HEK293T (cell line): Measurements from ENCODE around the gene RANBP3L.
"Not testable (repeated sequence)": the region's sequence is repeated elsewhere in the genome, so short reads cannot be mapped to it uniquely, and the experiment has no call there.

Source experiments
- CTCF ChIA-PET: fragments of 350-600 bp; formaldehyde crosslinking; extraction: SDS; loops from one replicate; lab custom pipeline; 2021; ENCODE audit warnings: antibody characterized with exemption, inconsistent platforms; lab: Yijun Ruan, JAX
- POLR2A ChIA-PET: fragments of 350-600 bp; formaldehyde crosslinking; extraction: SDS; loops from one replicate; lab custom pipeline; 2020; ENCODE audit warnings: antibody characterized with exemption, inconsistent platforms; lab: Yijun Ruan, JAX
- DNase-seq: peaks from one replicate; pipeline ENCODE4 v3.0.0; 2012; ENCODE audit warnings: mixed read lengths; ENCODE audit errors: extremely low spot score
- ARNT ChIP-seq: fragments of 450-650 bp; IDR thresholded peaks from 2 replicates; pipeline ENCODE4 v1.6.1; 2017; ENCODE audit warnings: mild to moderate bottlenecking
- BHLHE40 ChIP-seq: fragments of 450-650 bp; IDR thresholded peaks from 2 replicates; pipeline ENCODE4 v1.6.1; 2016; ENCODE audit warnings: mild to moderate bottlenecking, moderate library complexity, borderline replicate concordance
- CTBP1 ChIP-seq: fragments of 450-650 bp; IDR thresholded peaks from 2 replicates; pipeline ENCODE4 v1.6.1; 2016; ENCODE audit warnings: borderline replicate concordance
- ELF4 ChIP-seq: fragments of 450-650 bp; IDR thresholded peaks from 2 replicates; pipeline ENCODE4 v1.6.1; 2017; ENCODE audit warnings: antibody characterized with exemption
- FOXA1 ChIP-seq: fragments of 450-650 bp; IDR thresholded peaks from 2 replicates; pipeline ENCODE4 v1.6.1; 2016; ENCODE audit warnings: mild to moderate bottlenecking
- FOXK2 ChIP-seq: fragments of 450-650 bp; IDR thresholded peaks from 2 replicates; pipeline ENCODE4 v1.6.1; 2016; ENCODE audit warnings: mild to moderate bottlenecking
- FOXM1 ChIP-seq: fragments of 450-650 bp; IDR thresholded peaks from 2 replicates; pipeline ENCODE4 v1.6.1; 2017; ENCODE audit warnings: mild to moderate bottlenecking, borderline replicate concordance
- HDGF ChIP-seq: fragments of 450-650 bp; IDR thresholded peaks from 2 replicates; pipeline ENCODE4 v1.6.1; 2017; ENCODE audit warnings: antibody characterized with exemption, borderline replicate concordance
- L3MBTL2 ChIP-seq: fragments of 450-650 bp; conservative IDR thresholded peaks from 2 replicates; pipeline ENCODE4 v1.6.1; 2016; ENCODE audit warnings: mild to moderate bottlenecking
- LEF1 ChIP-seq: fragments of 450-650 bp; IDR thresholded peaks from 2 replicates; pipeline ENCODE4 v1.6.1; 2017; ENCODE audit warnings: mild to moderate bottlenecking, borderline replicate concordance
- NFRKB ChIP-seq: fragments of 450-650 bp; IDR thresholded peaks from 2 replicates; pipeline ENCODE4 v1.6.1; 2016; ENCODE audit warnings: mild to moderate bottlenecking, moderate library complexity
- SP1 ChIP-seq: fragments of 450-650 bp; IDR thresholded peaks from 2 replicates; pipeline ENCODE4 v1.6.1; 2017
- SUZ12 ChIP-seq: fragments of 450-650 bp; IDR thresholded peaks from 2 replicates; pipeline ENCODE4 v1.6.1; 2016; ENCODE audit warnings: mild to moderate bottlenecking
- TARDBP ChIP-seq: fragments of 450-650 bp; IDR thresholded peaks from 2 replicates; pipeline ENCODE4 v1.6.1; 2016
- ZNF384 ChIP-seq: fragments of 450-650 bp; IDR thresholded peaks from 2 replicates; pipeline ENCODE4 v1.6.1; 2016
- TF ChIP-seq, protein P1 (sequence below): fragments of 450-650 bp; IDR thresholded peaks from 2 replicates; pipeline ENCODE4 v1.6.1; 2016

The RANBP3L gene

DNA sequence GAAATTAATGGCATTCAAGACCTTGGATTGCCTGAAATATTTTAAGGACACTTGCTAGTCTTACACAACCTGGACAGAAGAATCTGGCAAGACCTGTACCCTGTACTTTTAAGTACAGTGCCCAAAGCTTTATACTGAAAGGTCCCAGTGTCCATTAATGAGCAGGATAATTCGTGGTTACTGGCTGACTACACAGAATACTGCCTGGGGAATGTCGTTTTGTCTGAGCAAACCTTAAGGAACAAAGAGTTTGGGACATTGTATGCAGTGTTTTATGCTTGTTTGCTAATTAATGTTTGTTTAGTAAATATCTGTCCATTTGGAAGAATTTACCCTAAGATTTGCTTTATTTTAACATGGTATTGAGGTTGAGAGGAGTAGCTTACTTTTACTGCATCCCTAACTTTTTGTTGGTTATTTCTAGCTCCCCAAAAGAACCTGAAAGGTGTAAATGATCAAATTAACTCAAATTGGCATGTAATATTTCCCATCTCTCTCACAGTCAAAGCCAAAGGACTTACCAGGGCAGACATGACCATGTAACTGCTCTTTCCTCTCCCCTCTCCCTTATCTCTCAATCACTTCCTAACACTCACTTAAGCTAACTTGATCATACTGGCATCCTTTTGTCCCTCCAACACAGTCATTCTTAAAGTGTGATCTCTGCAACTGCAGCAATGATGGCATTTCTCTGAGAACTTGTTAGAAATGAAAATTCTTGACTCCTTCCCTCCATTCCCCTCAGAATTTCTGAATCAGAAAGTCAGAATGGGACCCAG is 15.7 kb downstream of the RANBP3L start:
- TF ChIP-seq SP1 = no peak
- TF ChIP-seq L3MBTL2 = no peak
- ChIA-PET POLR2A (no interaction called here), CTCF (no interaction called here)
- no peak for DNase-seq

GRCh38 chr5:36283775-36284174 is 17.9 kb downstream of the RANBP3L start:
- DNase-seq, POLR2A ChIA-PET: not testable (repeated sequence)
- CTCF ChIA-PET = interaction anchor here (0.6 kb wide), 1 partner anchor 407 kb away, joined by 3 read pairs; no protein-coding TSS in a partner anchor

GRCh38 chr5:36281626-36282025 is 20.1 kb downstream of the RANBP3L start:
- DNase-seq = no peak
- TF ChIP-seq FOXK2 (no peak), FOXA1 (no peak), SP1 (no peak), FOXM1 (no peak), ELF4 (no peak), BHLHE40 (no peak), HDGF (no peak), L3MBTL2 (no peak), LEF1 (no peak)
- TF ChIP-seq, protein P1, sequence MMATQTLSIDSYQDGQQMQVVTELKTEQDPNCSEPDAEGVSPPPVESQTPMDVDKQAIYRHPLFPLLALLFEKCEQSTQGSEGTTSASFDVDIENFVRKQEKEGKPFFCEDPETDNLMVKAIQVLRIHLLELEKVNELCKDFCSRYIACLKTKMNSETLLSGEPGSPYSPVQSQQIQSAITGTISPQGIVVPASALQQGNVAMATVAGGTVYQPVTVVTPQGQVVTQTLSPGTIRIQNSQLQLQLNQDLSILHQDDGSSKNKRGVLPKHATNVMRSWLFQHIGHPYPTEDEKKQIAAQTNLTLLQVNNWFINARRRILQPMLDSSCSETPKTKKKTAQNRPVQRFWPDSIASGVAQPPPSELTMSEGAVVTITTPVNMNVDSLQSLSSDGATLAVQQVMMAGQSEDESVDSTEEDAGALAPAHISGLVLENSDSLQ = no peak
- ChIA-PET POLR2A (no interaction called here), CTCF (interaction anchor here (2.0 kb wide), 1 partner anchor 16 kb away, joined by 5 read pairs; no protein-coding TSS in a partner anchor)

- POLR2A ChIA-PET = no interaction called here
- CTCF ChIA-PET = no interaction called here
- TF ChIP-seq FOXA1 (no peak), LEF1 (no peak), HDGF (no peak), L3MBTL2 (no peak), BHLHE40 (no peak), ELF4 (no peak), SUZ12 (no peak), CTBP1 (no peak), ARNT (no peak), FOXK2 (no peak), TARDBP (no peak), FOXM1 (no peak), NFRKB (no peak), SP1 (no peak), ZNF384 (no peak)
- TF ChIP-seq, protein P1 = no peak
Observed at GRCh38 chr5:36279054-36279698, 22.5 kb downstream of the RANBP3L start.

GRCh38 chr5:36277521-36278176 is 24.1 kb downstream of the RANBP3L start:
- ChIA-PET POLR2A (no interaction called here), CTCF (interaction anchor here (0.7 to 1.3 kb wide), 2 partner anchors 24 to 28 kb away, joined by 3 to 4 read pairs; partner anchors contain the start of gene RANBP3L)
- DNase-seq = no peak
- TF ChIP-seq BHLHE40 = no peak
- TF ChIP-seq FOXK2 = no peak

More at GRCh38 chr5:36279054-36279698, 22.5 kb downstream of the RANBP3L start:
- DNase-seq = no peak

DNA sequence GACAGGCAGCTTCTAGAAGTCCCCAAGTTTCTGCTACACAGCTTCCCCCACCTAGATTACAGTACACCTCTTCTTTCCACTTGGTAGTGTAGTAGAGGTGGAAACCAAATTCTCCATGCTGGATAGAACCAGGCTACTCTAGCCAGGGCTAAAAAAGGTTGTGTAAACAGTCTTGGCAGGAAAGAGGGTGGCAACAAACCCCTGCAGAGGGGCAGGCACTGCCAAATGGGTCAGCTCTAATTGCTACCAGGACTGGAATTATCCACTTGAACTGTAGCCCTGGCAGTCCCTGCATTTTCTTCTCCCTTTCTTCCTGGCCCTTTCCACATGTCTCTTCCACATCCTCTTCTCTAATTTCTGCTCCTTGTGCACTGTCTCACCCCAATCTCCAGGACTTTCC is 24.8 kb downstream of the RANBP3L start:
- POLR2A ChIA-PET = no interaction called here
- TF ChIP-seq CTBP1 (no peak), SUZ12 (no peak), FOXM1 (no peak), ZNF384 (no peak), TARDBP (no peak), SP1 (no peak), L3MBTL2 (no peak), NFRKB (no peak), LEF1 (no peak), HDGF (no peak), FOXA1 (no peak), BHLHE40 (no peak), FOXK2 (no peak), ELF4 (no peak), ARNT (no peak)
- TF ChIP-seq, protein P1 = no peak
- CTCF ChIA-PET = interaction anchor here (1.3 kb wide), 1 partner anchor 25 kb away, joined by 4 read pairs; the partner anchor contains the start of gene RANBP3L
- DNase-seq = no peak
